Prostate gland (tissue), 2 donors: ENCODE results near the gene SH3BGRL3. TPM values are rescaled to one million over a fixed set of nuclear protein-coding genes. Genes with fewer than 3 reads are reported as not detected.

ENCODE experiments used
- DNase-seq: peaks from one replicate; pipeline ENCODE4 v3.0.0-alpha.2; 2019; ENCODE audit warnings: low spot score
- H3K27ac ChIP-seq, 2 donors: fragments of 200-600 bp; sonication (generic); 2 replicates each; pipeline ENCODE4 v1.5.1; 2017 to 2019
- H3K27me3 ChIP-seq: fragments of 200-600 bp; sonication (generic); replicated peaks from 2 replicates; pipeline ENCODE4 v1.5.1; 2019; ENCODE audit not compliant: insufficient read depth
- H3K36me3 ChIP-seq, 2 donors: fragments of 200-600 bp; sonication (generic); 1 replicate in 1 of 2; 2 replicates in 1 of 2; pipeline versions ENCODE4 v1.5.1 to v1.8.1; 2017 to 2019
- H3K4me1 ChIP-seq: fragments of 200-600 bp; sonication (generic); replicated peaks from 2 replicates; pipeline ENCODE4 v1.5.1; 2019
- H3K4me3 ChIP-seq, 2 donors: fragments of 200-600 bp; sonication (generic); 2 replicates each; pipeline ENCODE4 v1.5.1; 2017 to 2019
- H3K9me3 ChIP-seq: fragments of 200-600 bp; sonication (generic); 2 replicates; pipeline ENCODE4 v1.5.1; 2017
- CTCF ChIP-seq, 4 experiments: fragments of 200-600 bp in 2 of 4; fragments of 450-650 bp in 2 of 4; sonication (generic) in 2 of 4; IDR thresholded peaks; 1 replicate in 3 of 4; 2 replicates in 1 of 4; pipeline ENCODE4 v1.5.1; 2016 to 2019; ENCODE audit warnings: antibody characterized with exemption in 4 of 4, mild to moderate bottlenecking in 2 of 4, moderate library complexity in 2 of 4
- POLR2A ChIP-seq: fragments of 450-650 bp; IDR thresholded peaks from one replicate; pipeline ENCODE4 v1.6.1; 2016; ENCODE audit warnings: antibody characterized with exemption, mild to moderate bottlenecking
- POLR2AphosphoS5 ChIP-seq: sonication (generic); formaldehyde crosslinking; IDR thresholded peaks from one replicate; pipeline ENCODE4 v1.6.1; 2017; ENCODE audit warnings: antibody characterized with exemption
- WGBS: methylation state at CpG from one replicate; pipeline ENCODE4 v1.1.5; 2018; 5-methylcytosine and 5-hydroxymethylcytosine counted together
- intact Hi-C: fragments of 100-400 bp; cut with DNase I; formaldehyde crosslinking; loops from one replicate; pipeline ENCODE4 v1.14.2; 2022
- total RNA-seq, 2 donors: library from RNA; depleted of rRNA; stranded (reverse); fragments of >200 nt; gene quantifications; one replicate each; pipeline ENCODE4 v1.1.0, GENCODE V29; 2016

The SH3BGRL3 gene
- total RNA-seq, 2 donors from 2014 or later = 37.4 to 55.3 TPM

GRCh38 chr1:26293911-26294463 is 14.1 kb downstream of the SH3BGRL3 start:
- WGBS = 91% methylated on average over 8 of the region's 11 CpGs
- TF ChIP-seq POLR2A = no peak
- TF ChIP-seq CTCF (IDR thresholded peaks at IDR 0.05) = no peak
- TF ChIP-seq POLR2AphosphoS5 = no peak
- Histone ChIP-seq H3K36me3 (no peaks in the 10 kb centered on the region), H3K4me1 (no peaks in the 10 kb centered on the region), H3K27me3 (no peaks in the 10 kb centered on the region), H3K27ac (no peak overlapping the region), H3K4me3 (no peak overlapping the region), H3K9me3 (no peaks in the 10 kb centered on the region)
- DNase-seq = no peak
- intact Hi-C loops = no loop called here

GRCh38 chr1:26295194-26296138 is 15.6 kb downstream of the SH3BGRL3 start:
- WGBS = 89% methylated on average over 22 of the region's 22 CpGs
- intact Hi-C loops = no loop called here
- TF ChIP-seq CTCF (IDR thresholded peaks at IDR 0.05) (no peak), POLR2AphosphoS5 (no peak), POLR2A (no peak)

GRCh38 chr1:26296340-26297056 is 16.6 kb downstream of the SH3BGRL3 start:
- Histone ChIP-seq H3K4me1 (no peaks in the 10 kb centered on the region), H3K27me3 (no peaks in the 10 kb centered on the region), H3K36me3 (no peaks in the 10 kb centered on the region), H3K9me3 (no peaks in the 10 kb centered on the region), H3K4me3 (no peak overlapping the region), H3K27ac (no peak overlapping the region)
- TF ChIP-seq POLR2AphosphoS5 = no peak
- no peak for TF ChIP-seq POLR2A
- TF ChIP-seq CTCF (IDR thresholded peaks at IDR 0.05) = no peak
- 84% methylated on average over 16 of the region's 16 CpGs for WGBS
- intact Hi-C loops = no loop called here
- DNase-seq = no peak

More at GRCh38 chr1:26295194-26296138, 15.6 kb downstream of the SH3BGRL3 start:
- DNase-seq = no peak
- H3K4me3 ChIP-seq = no peak overlapping the region
- H3K27me3 ChIP-seq = no peaks in the 10 kb centered on the region
- no peak overlapping the region for H3K27ac ChIP-seq
- H3K36me3 ChIP-seq = no peaks in the 10 kb centered on the region
- no peaks in the 10 kb centered on the region for H3K9me3 ChIP-seq
- H3K4me1 ChIP-seq = no peaks in the 10 kb centered on the region

- Histone ChIP-seq H3K36me3 (no peaks in the 10 kb centered on the region), H3K4me3 (no peak overlapping the region), H3K9me3 (no peaks in the 10 kb centered on the region), H3K27ac (no peak overlapping the region), H3K4me1 (no peaks in the 10 kb centered on the region), H3K27me3 (no peaks in the 10 kb centered on the region)
- DNase-seq = no peak
- intact Hi-C loops = no loop called here
- WGBS = 99% methylated on average over 9 of the region's 12 CpGs
- no peak for TF ChIP-seq CTCF (IDR thresholded peaks at IDR 0.05)
Measured at GRCh38 chr1:26297057-26297790, 17.3 kb downstream of the SH3BGRL3 start.
